A673 (cell line): ENCODE results near the gene IQGAP3. TPM values are rescaled to one million over a fixed set of nuclear protein-coding genes. Genes with fewer than 3 reads are reported as not detected.

Experiments
- BruUV-seq: library from RNA; stranded (reverse); fragments of 400-500 nt; replicated peaks from 2 replicates; lab custom pipeline; 2021; lab: Mats Ljungman, UMichigan
- CTCF ChIA-PET: fragments of 300-600 bp; sonication (Branson Sonifier 250); formaldehyde crosslinking; loops from one replicate; lab custom pipeline; 2022; ENCODE audit warnings: antibody characterized with exemption; lab: Charles Lee
- POLR2A ChIA-PET: fragments of 300-600 bp; sonication (Branson Sonifier 250); formaldehyde crosslinking; loops from one replicate; lab custom pipeline; 2022; ENCODE audit warnings: antibody characterized with exemption; ENCODE audit not compliant: low non-redundant PET; lab: Charles Lee
- DNase-seq: peaks from one replicate; pipeline ENCODE4 v3.0.0-alpha.2; 2015; ENCODE audit warnings: low spot score
- H3K27ac ChIP-seq: fragments of 200-600 bp; sonication (generic); 2 replicates; pipeline ENCODE4 v1.5.1; 2016; ENCODE audit warnings: mixed run types, low read depth, mild to moderate bottlenecking, mixed read lengths, antibody characterized with exemption, low read length; ENCODE audit not compliant: poor library complexity, severe bottlenecking
- H3K27me3 ChIP-seq: fragments of 200-600 bp; sonication (generic); replicated peaks from 2 replicates; pipeline ENCODE4 v1.6.1; 2017; ENCODE audit warnings: mixed run types, low read depth, mild to moderate bottlenecking, mixed read lengths, antibody characterized with exemption, low read length; ENCODE audit not compliant: insufficient read depth, poor library complexity
- H3K36me3 ChIP-seq: fragments of 200-600 bp; sonication (generic); 2 replicates; pipeline ENCODE4 v1.6.1; 2016; ENCODE audit warnings: mixed run types, mild to moderate bottlenecking, mixed read lengths, antibody characterized with exemption, low read length; ENCODE audit not compliant: insufficient read depth, poor library complexity, severe bottlenecking
- H3K4me1 ChIP-seq: fragments of 200-600 bp; sonication (generic); 2 replicates; pipeline ENCODE4 v1.6.1; 2017; ENCODE audit warnings: mixed run types, mild to moderate bottlenecking, mixed read lengths, antibody characterized with exemption, low read length; ENCODE audit not compliant: insufficient read depth, poor library complexity, severe bottlenecking
- H3K4me3 ChIP-seq: fragments of 200-600 bp; sonication (generic); 2 replicates; pipeline ENCODE4 v1.5.1; 2016; ENCODE audit warnings: low read depth, mixed run types, mild to moderate bottlenecking, mixed read lengths, low read length; ENCODE audit not compliant: poor library complexity, severe bottlenecking
- H3K9me3 ChIP-seq: fragments of 200-600 bp; sonication (generic); 2 replicates; pipeline ENCODE4 v1.6.1; 2016; ENCODE audit warnings: mixed run types, low read depth, mild to moderate bottlenecking, mixed read lengths, antibody characterized with exemption, low read length; ENCODE audit not compliant: poor library complexity, severe bottlenecking
- EZH2 ChIP-seq: fragments of 200-600 bp; sonication (generic); IDR thresholded peaks from 2 replicates; pipeline ENCODE4 v1.6.1; 2017; ENCODE audit warnings: borderline replicate concordance, low read depth, mild to moderate bottlenecking, mixed read lengths, antibody characterized with exemption, low read length; ENCODE audit not compliant: poor library complexity, severe bottlenecking
- intact Hi-C: fragments of 100-400 bp; cut with micrococcal nuclease; formaldehyde crosslinking; loops from one replicate; pipeline ENCODE4 v1.10.0; 2022; ENCODE audit not compliant: unreplicated experiment
- total RNA-seq: library from RNA; stranded (reverse); gene quantifications from 2 replicates; pipeline ENCODE4 v1.2.3, GENCODE V29; 2021
- TF ChIP-seq, protein P1 (sequence below): fragments of 300-800, 200-600 bp; sonication (generic); conservative IDR thresholded peaks from 2 replicates; pipeline ENCODE4 v1.5.1; 2017; ENCODE audit warnings: low read depth, mild to moderate bottlenecking, antibody characterized with exemption, low read length, moderate library complexity, mixed read lengths

The IQGAP3 gene
- total RNA-seq, 1 experiment from 2014 or later: 37.5 TPM

DNA sequence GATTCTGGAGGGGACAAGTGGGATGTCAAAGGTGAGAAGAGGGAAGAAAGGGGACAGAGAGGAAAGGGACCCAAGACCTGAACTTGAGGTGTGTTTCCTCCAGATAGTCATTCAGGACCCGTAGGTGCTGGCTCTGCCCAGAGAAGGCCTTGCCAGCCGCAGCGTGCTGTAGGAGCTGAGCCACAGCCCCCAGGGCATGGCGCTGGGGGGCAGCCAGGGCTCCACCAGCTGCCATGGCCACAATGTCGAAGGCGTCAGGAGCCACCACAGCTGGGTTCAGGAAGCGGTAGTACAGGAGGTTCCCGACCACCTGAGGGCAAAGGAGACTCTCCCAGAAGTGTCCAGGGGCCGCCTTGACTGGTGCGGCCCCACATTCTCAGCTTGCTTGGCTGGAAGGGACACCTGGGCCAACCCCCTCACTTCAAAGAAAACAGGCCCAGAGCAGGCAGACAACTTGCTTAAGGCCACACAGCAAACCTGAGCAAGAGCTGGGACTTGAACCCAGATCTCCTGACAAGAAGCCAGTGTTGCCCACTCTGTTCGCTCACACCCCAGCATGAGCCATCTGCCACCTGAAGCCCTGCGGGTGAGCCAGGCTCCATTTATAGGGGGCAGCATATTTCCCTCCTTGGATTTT lies 37.8 kb downstream of the IQGAP3 start:
- Histone ChIP-seq H3K27ac (no peak overlapping the region), H3K9me3 (no peaks in the 10 kb centered on the region), H3K4me1 (no peaks in the 10 kb centered on the region), H3K36me3 (peaks cover 44% of the 10 kb centered on the region), H3K27me3 (no peaks in the 10 kb centered on the region), H3K4me3 (no peak overlapping the region)
- no TSS peak for BruUV-seq
- POLR2A ChIA-PET: no interaction called here
- no peak for DNase-seq
- intact Hi-C loops: no loop called here
- CTCF ChIA-PET: no interaction called here
- TF ChIP-seq, protein P1, sequence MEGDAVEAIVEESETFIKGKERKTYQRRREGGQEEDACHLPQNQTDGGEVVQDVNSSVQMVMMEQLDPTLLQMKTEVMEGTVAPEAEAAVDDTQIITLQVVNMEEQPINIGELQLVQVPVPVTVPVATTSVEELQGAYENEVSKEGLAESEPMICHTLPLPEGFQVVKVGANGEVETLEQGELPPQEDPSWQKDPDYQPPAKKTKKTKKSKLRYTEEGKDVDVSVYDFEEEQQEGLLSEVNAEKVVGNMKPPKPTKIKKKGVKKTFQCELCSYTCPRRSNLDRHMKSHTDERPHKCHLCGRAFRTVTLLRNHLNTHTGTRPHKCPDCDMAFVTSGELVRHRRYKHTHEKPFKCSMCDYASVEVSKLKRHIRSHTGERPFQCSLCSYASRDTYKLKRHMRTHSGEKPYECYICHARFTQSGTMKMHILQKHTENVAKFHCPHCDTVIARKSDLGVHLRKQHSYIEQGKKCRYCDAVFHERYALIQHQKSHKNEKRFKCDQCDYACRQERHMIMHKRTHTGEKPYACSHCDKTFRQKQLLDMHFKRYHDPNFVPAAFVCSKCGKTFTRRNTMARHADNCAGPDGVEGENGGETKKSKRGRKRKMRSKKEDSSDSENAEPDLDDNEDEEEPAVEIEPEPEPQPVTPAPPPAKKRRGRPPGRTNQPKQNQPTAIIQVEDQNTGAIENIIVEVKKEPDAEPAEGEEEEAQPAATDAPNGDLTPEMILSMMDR: no peak
- no peak for TF ChIP-seq EZH2

DNA sequence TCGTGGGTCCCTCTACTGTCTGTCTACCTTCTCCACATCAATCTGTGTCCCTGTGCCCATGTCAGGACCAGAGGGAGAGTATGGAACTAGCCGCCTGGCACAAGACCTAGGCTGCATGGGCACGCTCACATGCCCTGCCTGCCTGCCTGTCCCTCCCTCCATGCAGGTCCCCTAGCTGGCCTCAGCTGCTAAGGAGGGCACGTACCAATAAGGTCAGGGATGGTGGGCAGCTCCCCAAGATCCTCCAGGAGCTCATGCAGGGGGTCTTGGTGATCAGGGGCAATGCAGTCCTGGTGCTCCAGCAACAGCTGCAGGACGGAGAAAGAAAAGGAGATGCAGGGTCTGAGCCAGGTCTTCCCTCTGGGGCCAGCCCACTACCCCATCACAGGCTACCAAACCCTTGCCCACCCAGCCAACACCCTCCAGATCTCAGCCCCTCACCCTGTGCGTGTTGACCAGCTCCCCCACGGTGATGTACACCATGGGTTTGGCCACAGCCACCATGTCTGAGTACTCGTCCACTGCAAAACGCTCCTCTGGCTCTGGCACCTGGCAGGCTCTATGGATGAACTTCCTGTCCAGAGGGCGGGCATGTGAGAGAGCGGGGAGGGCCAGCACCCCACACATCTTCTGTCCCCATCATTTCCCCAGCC lies 38.7 kb downstream of the IQGAP3 start:
- H3K27me3 ChIP-seq: no peaks in the 10 kb centered on the region
- TF ChIP-seq, protein P1: no peak
- TF ChIP-seq EZH2: no peak
- intact Hi-C loops: no loop called here
- CTCF ChIA-PET: no interaction called here
- no peak for DNase-seq
- no peaks in the 10 kb centered on the region for H3K4me1 ChIP-seq
- no peak overlapping the region for H3K27ac ChIP-seq
- BruUV-seq: no TSS peak
- H3K4me3 ChIP-seq: no peak overlapping the region
- POLR2A ChIA-PET: no interaction called here
- H3K9me3 ChIP-seq: no peaks in the 10 kb centered on the region
- H3K36me3 ChIP-seq: peaks cover 40% of the 10 kb centered on the region

DNA sequence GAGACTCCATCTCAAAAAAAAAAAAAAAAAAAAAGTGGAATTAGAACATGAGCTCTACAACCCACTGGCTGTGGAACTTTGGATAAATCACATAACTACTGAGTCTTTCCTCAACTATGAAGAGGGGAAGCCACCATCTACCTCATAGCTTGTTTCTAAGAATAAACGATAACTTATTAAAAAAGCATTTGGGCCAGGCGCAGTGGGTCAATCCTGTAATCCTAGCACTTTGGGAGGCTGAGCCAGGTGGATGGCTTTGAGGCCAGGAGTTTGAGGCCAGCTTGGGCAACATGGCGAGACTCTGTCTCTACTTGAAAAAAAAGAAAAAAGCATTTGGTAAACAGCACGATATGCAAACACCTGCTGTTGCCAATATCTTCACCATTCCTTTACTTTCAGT lies 40.0 kb downstream of the IQGAP3 start:
- H3K9me3 ChIP-seq: no peaks in the 10 kb centered on the region
- DNase-seq: no peak
- TF ChIP-seq EZH2: no peak
- TF ChIP-seq, protein P1: no peak
- peaks cover 42% of the 10 kb centered on the region for H3K36me3 ChIP-seq
- H3K4me1 ChIP-seq: no peaks in the 10 kb centered on the region
- H3K4me3 ChIP-seq: no peak overlapping the region
- ChIA-PET POLR2A (no interaction called here), CTCF (no interaction called here)
- no peaks in the 10 kb centered on the region for H3K27me3 ChIP-seq
- BruUV-seq: no TSS peak
- intact Hi-C loops: no loop called here
- H3K27ac ChIP-seq: no peak overlapping the region
